ENCODE measurements around the gene LRRC61.

- no peak for TF ChIP-seq CTCF (IDR thresholded peaks at IDR 0.05)
- no peak for TF ChIP-seq POLR2A (IDR thresholded peaks at IDR 0.05)
Measured at GRCh38 chr7:150337659-150338081, 14.5 kb downstream of the LRRC61 start.
